LNCAP (cell line): Measurements from ENCODE around the gene PEX11B.

ENCODE experiments used
- CTCF ChIP-seq: fragments of 450-650 bp; IDR thresholded peaks from 2 replicates; pipeline ENCODE4 v1.5.1; 2017; ENCODE audit warnings: mild to moderate bottlenecking

The PEX11B gene

GRCh38 chr1:145946477-145946986 lies 28.0 kb upstream of the PEX11B start:
- TF ChIP-seq CTCF: no peak

GRCh38 chr1:145944532-145944931 lies 26.0 kb upstream of the PEX11B start:
- no peak for TF ChIP-seq CTCF

GRCh38 chr1:145942871-145943270 lies 24.4 kb upstream of the PEX11B start:
- no peak for TF ChIP-seq CTCF

- no peak for TF ChIP-seq CTCF
Observed at GRCh38 chr1:145942405-145942804, 23.9 kb upstream of the PEX11B start.

- TF ChIP-seq CTCF: no peak
Observed at GRCh38 chr1:145937436-145937835, 18.9 kb upstream of the PEX11B start.

- no peak for TF ChIP-seq CTCF
Observed at GRCh38 chr1:145936247-145936646, 17.7 kb upstream of the PEX11B start.

GRCh38 chr1:145935708-145936107 lies 17.2 kb upstream of the PEX11B start:
- TF ChIP-seq CTCF: no peak
